HG03354 (cell line): ENCODE measurements around the gene COL18A1.
"Not testable (repeated sequence)": the region's sequence is repeated elsewhere in the genome, so short reads cannot be mapped to it uniquely, and the experiment has no call there.

ENCODE experiments used
- ATAC-seq: cut with Tn5 transposase; IDR thresholded peaks from one replicate; pipeline ENCODE4 v1.9.1; 2021; ENCODE audit warnings: mild to moderate bottlenecking; ENCODE audit not compliant: unreplicated experiment, poor library complexity, severe bottlenecking

The COL18A1 gene

GRCh38 chr21:45558044-45558721, 153.2 kb downstream of the COL18A1 start:
- no peak for ATAC-seq

- ATAC-seq: no peak
Measured at GRCh38 chr21:45559216-45560105, 154.5 kb downstream of the COL18A1 start.

GRCh38 chr21:45560106-45561021, 155.4 kb downstream of the COL18A1 start:
- ATAC-seq: no peak

GRCh38 chr21:45561241-45561640, 156.3 kb downstream of the COL18A1 start:
- not testable (repeated sequence) for ATAC-seq

GRCh38 chr21:45562402-45562801, 157.4 kb downstream of the COL18A1 start:
- no peak for ATAC-seq

GRCh38 chr21:45562965-45563364, 158.0 kb downstream of the COL18A1 start:
- ATAC-seq: no peak
